Caki2 (cell line): ENCODE measurements around the gene MLLT6. TPM values are rescaled to one million over a fixed set of nuclear protein-coding genes. Genes with fewer than 3 reads are reported as not detected.

Source experiments
- DNase-seq: peaks from one replicate; pipeline ENCODE4 v3.0.0-alpha.2; 2015; ENCODE audit warnings: low read depth
- in situ Hi-C: cut with HindIII; loops from 2 replicates; pipeline ENCODE4 v1.10.0; 2016; ENCODE audit warnings: low sequenced_read_pairs, low pct_unique_long_range_greater_than_20kb, mixed read lengths
- total RNA-seq: library from RNA; depleted of rRNA; stranded (reverse); fragments of >200 nt; shearing (Covaris generic); gene quantifications from 2 replicates; pipeline ENCODE4 v1.2.3, GENCODE V29; 2014; ENCODE audit warnings: low replicate concordance

Gene MLLT6
- total RNA-seq, 1 experiment from 2014 or later, result 27.9 TPM

GRCh38 chr17:38748149-38748891, 43.2 kb downstream of the MLLT6 start, which contains the start of gene PCGF2:
Gene PCGF2 (minus strand): TSS chr17:38748336. CDS start chr17:38740402, 7,934 bp downstream.
- in situ Hi-C loops, result no loop called here
- DNase-seq, result peak; percentile 78

GRCh38 chr17:38748892-38749222, 43.8 kb downstream of the MLLT6 start:
- DNase-seq, result no peak
- in situ Hi-C loops, result no loop called here

- in situ Hi-C loops, result no loop called here
- peak; percentile 95 for DNase-seq
These were observed 44.4 kb downstream of the MLLT6 start for GRCh38 chr17:38749223-38750043.

- in situ Hi-C loops, result no loop called here
- DNase-seq, result no peak
These were observed 44.9 kb downstream of the MLLT6 start for GRCh38 chr17:38750044-38750311.

GRCh38 chr17:38750312-38751121, 45.4 kb downstream of the MLLT6 start:
- DNase-seq, result peak; percentile 45
- in situ Hi-C loops, result no loop called here

- in situ Hi-C loops, result no loop called here
- no peak for DNase-seq
These were observed 46.2 kb downstream of the MLLT6 start for GRCh38 chr17:38751144-38751807.

- in situ Hi-C loops, result no loop called here
- DNase-seq, result peak; percentile 86
These were observed 46.8 kb downstream of the MLLT6 start for GRCh38 chr17:38751808-38752307.

GRCh38 chr17:38752308-38753070, 47.4 kb downstream of the MLLT6 start, which contains the start of gene PSMB3:
Gene PSMB3 (plus strand): TSS chr17:38752741. CDS start chr17:38752827, 86 bp downstream.
- in situ Hi-C loops, result no loop called here
- peak; percentile 99 for DNase-seq

GRCh38 chr17:38753071-38753506, 48.0 kb downstream of the MLLT6 start:
- in situ Hi-C loops, result no loop called here
- no peak for DNase-seq

GRCh38 chr17:38761612-38762011, 56.5 kb downstream of the MLLT6 start:
- peak; percentile 36 for DNase-seq
- in situ Hi-C loops, result no loop called here

- no peak for DNase-seq
- in situ Hi-C loops, result no loop called here
These were observed 57.2 kb downstream of the MLLT6 start for GRCh38 chr17:38762231-38762630.

GRCh38 chr17:38766341-38766740, 61.3 kb downstream of the MLLT6 start:
- DNase-seq, result no peak
- in situ Hi-C loops, result no loop called here

GRCh38 chr17:38768417-38768816, 63.3 kb downstream of the MLLT6 start:
- in situ Hi-C loops, result no loop called here
- no peak for DNase-seq

- DNase-seq, result no peak
- in situ Hi-C loops, result no loop called here
These were observed 68.2 kb downstream of the MLLT6 start for GRCh38 chr17:38773258-38773657.

- in situ Hi-C loops, result no loop called here
- no peak for DNase-seq
These were observed 72.7 kb downstream of the MLLT6 start for GRCh38 chr17:38777641-38778250.
